K562 (cell line): ENCODE results near the gene FANCC. TPM values are rescaled to one million over a fixed set of nuclear protein-coding genes. Genes with fewer than 3 reads are reported as not detected.

ENCODE experiments used
- ATAC-seq: fragments of 200-7000 bp; cut with Tn5 transposase; 3 replicates; pipeline ENCODE4 v1.9.1; 2020; ENCODE audit warnings: moderate library complexity
- BruUV-seq: library from RNA; stranded (reverse); fragments of 400-500 nt; replicated peaks from 2 replicates; lab custom pipeline; 2021; lab: Mats Ljungman, UMichigan
- CTCF ChIA-PET: fragments of 300-600 bp; formaldehyde crosslinking; extraction: SDS; loops from one replicate; lab custom pipeline; 2021; ENCODE audit warnings: low intra/inter-chr PET ratio; lab: Yijun Ruan, JAX
- POLR2A ChIA-PET: fragments of 300-600, 350-650 bp; sonication (Branson Sonifier 250); formaldehyde crosslinking; extraction: SDS; loops from one replicate; lab custom pipeline; 2021; ENCODE audit warnings: antibody characterized with exemption, inconsistent platforms; lab: Yijun Ruan, JAX
- DNase-seq, 4 experiments: peaks; one replicate each; pipeline versions ENCODE4 v3.0.0 to v3.0.0-alpha.2; 2011 to 2018; ENCODE audit warnings: low spot score in 3 of 4, mixed read lengths in 3 of 4; ENCODE audit errors: extremely low read depth in 1 of 4
- FAIRE-seq: peaks from 2 replicates; lab custom pipeline; 2011; peaks lifted over from hg19 to GRCh38; lab: Jason Lieb, UNC
- H2AFZ ChIP-seq: 2 replicates; pipeline ENCODE4 v1.6.0; 2011; ENCODE audit warnings: low read depth, low read length, control low read depth, inconsistent platforms
- H3K27ac ChIP-seq: fragments of 200-600 bp; 3 replicates; pipeline ENCODE4 v1.8.0; 2011; ENCODE audit warnings: low read depth, mild to moderate bottlenecking, control low read depth, inconsistent platforms, low read length, moderate library complexity, mixed read lengths; ENCODE audit errors: extremely low read depth
- H3K27me3 ChIP-seq, 2 experiments: fragments of 300-600 bp in 1 of 2; 2 replicates in 1 of 2; 3 replicates in 1 of 2; pipeline versions ENCODE4 v1.6.0 to v1.8.0; 2011; ENCODE audit warnings: inconsistent platforms in 2 of 2, low read length in 2 of 2, mild to moderate bottlenecking in 1 of 2, mixed read lengths in 1 of 2, moderate library complexity in 1 of 2; ENCODE audit not compliant: control insufficient read depth in 2 of 2, insufficient read depth in 2 of 2
- H3K36me3 ChIP-seq: fragments of 300-600 bp; 3 replicates; pipeline ENCODE4 v1.8.0; 2011; ENCODE audit warnings: mild to moderate bottlenecking, low read length, inconsistent platforms; ENCODE audit not compliant: control insufficient read depth, insufficient read depth
- H3K4me1 ChIP-seq, 2 experiments: fragments of 200-600 bp in 1 of 2; replicated peaks in 1 of 2; 2 replicates in 1 of 2; 3 replicates in 1 of 2; pipeline versions ENCODE4 v1.5.1 to v1.8.0; 2011; ENCODE audit warnings: inconsistent platforms in 2 of 2, low read length in 2 of 2, mild to moderate bottlenecking in 1 of 2, mixed read lengths in 1 of 2, moderate library complexity in 1 of 2; ENCODE audit not compliant: control insufficient read depth in 2 of 2, insufficient read depth in 2 of 2
- H3K4me2 ChIP-seq: 2 replicates; pipeline ENCODE4 v1.6.1; 2011; ENCODE audit warnings: low read length, control low read depth, inconsistent platforms, mixed read lengths; ENCODE audit not compliant: insufficient read depth
- H3K4me3 ChIP-seq: fragments of 200-600 bp; sonication (generic), shearing (Covaris generic); 2 replicates; pipeline ENCODE4 v1.5.1; 2016; ENCODE audit warnings: control low read depth, inconsistent platforms
- H3K79me2 ChIP-seq: fragments of 200-600 bp; 3 replicates; pipeline ENCODE4 v1.8.0; 2011; ENCODE audit warnings: low read length, inconsistent platforms; ENCODE audit not compliant: control insufficient read depth, insufficient read depth
- H3K9ac ChIP-seq, 2 experiments: 2 replicates each; pipeline versions ENCODE4 v1.6.0 to v1.6.1; 2011; ENCODE audit warnings: low read depth in 2 of 2, low read length in 2 of 2, control low read depth in 1 of 2, inconsistent platforms in 1 of 2, mild to moderate bottlenecking in 1 of 2, mixed read lengths in 1 of 2; ENCODE audit not compliant: insufficient read depth in 1 of 2
- H3K9me1 ChIP-seq: one replicate; pipeline ENCODE4 v1.6.0; 2011; ENCODE audit warnings: inconsistent platforms, mild to moderate bottlenecking, low read length, moderate library complexity; ENCODE audit not compliant: control insufficient read depth, insufficient read depth
- H3K9me3 ChIP-seq: replicated peaks from 2 replicates; pipeline ENCODE4 v1.5.1; 2011; ENCODE audit warnings: low read depth, low read length, inconsistent platforms; ENCODE audit not compliant: control insufficient read depth, insufficient read depth
- H4K20me1 ChIP-seq: replicated peaks from 2 replicates; pipeline ENCODE4 v1.6.1; 2011; ENCODE audit warnings: low read length, inconsistent platforms, mixed read lengths; ENCODE audit not compliant: control insufficient read depth, insufficient read depth
- ATF6 ChIP-seq: sonication (generic); formaldehyde crosslinking; IDR thresholded peaks from 2 replicates; pipeline ENCODE4 v1.4.0; 2020; ENCODE audit warnings: mild to moderate bottlenecking, missing genetic modification reagents
- CTCF ChIP-seq, 3 experiments: IDR thresholded peaks in 2 of 3; conservative IDR thresholded peaks in 1 of 3; 2 replicates each; pipeline ENCODE4 v1.5.1; 2011 to 2012; ENCODE audit warnings: low read length in 3 of 3, mild to moderate bottlenecking in 3 of 3, control low read depth in 2 of 3, improper control_type of control experiment in 1 of 3, inconsistent platforms in 1 of 3, low read depth in 1 of 3, mixed read lengths in 1 of 3, moderate library complexity in 1 of 3; ENCODE audit not compliant: insufficient read depth in 2 of 3
- LCOR ChIP-seq: sonication (generic); formaldehyde crosslinking; IDR thresholded peaks from 2 replicates; pipeline ENCODE4 v1.8.0; 2022; ENCODE audit warnings: mild to moderate bottlenecking, missing genetic modification reagents
- RBM14 ChIP-seq: fragments of 200-400 bp; formaldehyde crosslinking; IDR thresholded peaks from 2 replicates; pipeline ENCODE4 v1.6.1; 2018; ENCODE audit warnings: low read depth, mild to moderate bottlenecking, low read length, moderate library complexity, borderline replicate concordance; ENCODE audit not compliant: insufficient read depth
- ZBTB33 ChIP-seq: sonication (generic); formaldehyde crosslinking; IDR thresholded peaks from 2 replicates; pipeline ENCODE4 v1.8.1; 2023; ENCODE audit warnings: mild to moderate bottlenecking, missing genetic modification reagents
- ZNF444 ChIP-seq: fragments of 250-450 bp; sonication (Bioruptor Pico); IDR thresholded peaks from 2 replicates; pipeline ENCODE4 v1.4.0; 2020; ENCODE audit warnings: mild to moderate bottlenecking, moderate library complexity
- WGBS: fragments of 100-300 bp; shearing (Covaris generic); methylation state at CpG from one replicate; pipeline ENCODE4 v1.1.6; 2016; ENCODE audit warnings: low coverage, mixed read lengths; ENCODE audit not compliant: insufficient coverage; ENCODE audit errors: missing lambda C conversion rate; 5-methylcytosine and 5-hydroxymethylcytosine counted together
- in situ Hi-C: fragments of 300-500 bp; cut with MboI; formaldehyde crosslinking; loops from 4 replicates; pipeline ENCODE4 v1.15.0; 2018; ENCODE audit warnings: inconsistent platforms, mixed read lengths
- intact Hi-C: fragments of 100-400 bp; cut with micrococcal nuclease; formaldehyde crosslinking; loops from 2 replicates; pipeline ENCODE4 v1.14.2; 2022
- polyA plus RNA-seq, 8 experiments: library from polyadenylated mRNA; depleted of rRNA in 4 of 8; stranded (reverse) in 5 of 8; unstranded in 3 of 8; fragments of >200 nt; fragmentation: Nextera tagmentation in 2 of 8; fragmentation: Illumina TruSeq in 1 of 8; extraction: Ambion mirVana in 2 of 8; extraction: Trizol in 1 of 8; gene quantifications; 2 replicates each; pipeline versions ENCODE4 v1.2.1 to v1.2.3, GENCODE V29; 2011 to 2014; ENCODE audit warnings: inconsistent platforms in 1 of 8, missing spikeins in 1 of 8
- total RNA-seq, 7 experiments: library from RNA; depleted of rRNA in 6 of 7; stranded (reverse); fragments of >200 nt in 6 of 7; fragmentation: Illumina TruSeq in 2 of 7; extraction: Trizol in 2 of 7; gene quantifications; 2 replicates each; pipeline versions ENCODE4 v1.2.1 to v1.2.3, GENCODE V29; 2011 to 2021; ENCODE audit warnings: low replicate concordance in 1 of 7

Gene FANCC
- total and polyA plus RNA-seq, 9 of the 15 experiments (the other 6 are each of a cell fraction or from before 2014, with no cell fraction given) = 4.6 to 18.4 (median 14.2) TPM

DNA sequence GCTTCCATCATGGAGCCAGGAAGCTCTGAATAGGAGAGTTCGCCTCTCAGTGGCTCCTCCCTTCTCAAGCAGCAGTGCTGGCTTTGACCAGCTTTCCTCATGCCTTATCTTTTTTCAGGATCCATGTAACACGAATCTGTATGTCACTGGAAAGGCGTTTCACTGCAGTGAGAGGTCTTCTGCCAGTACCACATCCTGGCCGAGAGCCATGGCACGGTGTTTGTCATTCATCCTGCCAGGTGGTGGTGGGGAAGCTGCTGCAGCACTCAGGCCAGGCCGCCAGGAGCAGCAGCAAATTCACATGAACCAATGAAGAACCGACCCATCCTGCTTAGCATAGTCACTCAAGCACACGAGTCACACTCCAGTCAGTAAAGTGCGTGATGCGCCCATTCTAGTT lies 179.0 kb downstream of the FANCC start:
- no peaks in the 10 kb centered on the region for H3K27me3 ChIP-seq
- no peak overlapping the region for H3K4me3 ChIP-seq
- in situ Hi-C loops (no loop called here), intact Hi-C loops (no loop called here)
- DNase-seq (no peak), ATAC-seq (peak; percentile 40; the same call in 2 of the 3 replicates), FAIRE-seq (no peak)
- CTCF ChIA-PET = interaction anchor here (0.6 kb wide), 1 partner anchor 394 kb away, joined by 3 read pairs; no protein-coding TSS in a partner anchor
- H3K9me1 ChIP-seq = no peaks in the 10 kb centered on the region
- no peak overlapping the region for H3K9ac ChIP-seq
- H3K79me2 ChIP-seq = no peaks in the 10 kb centered on the region
- H3K4me1 ChIP-seq = no peaks in the 10 kb centered on the region
- H3K27ac ChIP-seq = no peak overlapping the region
- H2AFZ ChIP-seq = no peak overlapping the region
- H3K9me3 ChIP-seq = no peaks in the 10 kb centered on the region
- 47% methylated on average over 10 of the region's 10 CpGs for whole genome bisulfite sequencing
- no peak overlapping the region for H3K4me2 ChIP-seq
- TF ChIP-seq LCOR (CRISPR knock-in tag) (no peak), ZBTB33 (CRISPR knock-in tag) (peak; percentile 89), ZNF444 (CRISPR knock-in tag) (no peak), RBM14 (no peak), CTCF (IDR thresholded peaks at IDR 0.05 in 2 of 3, conservative IDR thresholded peaks at IDR 0.05 in 1 of 3; ENCODE audit: insufficient read depth in 2 of 3, low read depth in 1 of 3, low read length in 3 of 3) (peak in 1 of 3 experiments; percentile 25; a peak in 2 of 6 replicates), ATF6 (CRISPR knock-in tag) (no peak)
- no peaks in the 10 kb centered on the region for H3K36me3 ChIP-seq
- BruUV-seq = no TSS peak
- H4K20me1 ChIP-seq = no peaks in the 10 kb centered on the region
- POLR2A ChIA-PET = interaction anchor here (0.6 kb wide), 1 partner anchor 480 kb away, joined by 3 read pairs; no protein-coding TSS in a partner anchor
